GM23338 (cell line): ENCODE measurements around the gene ST7L.
"Not testable (repeated sequence)": the region's sequence is repeated elsewhere in the genome, so short reads cannot be mapped to it uniquely, and the experiment has no call there.

ENCODE experiments used
- NANOG ChIP-seq: IDR thresholded peaks from 2 replicates; pipeline ENCODE4 v1.6.1; 2016; ENCODE audit warnings: antibody characterized with exemption, borderline replicate concordance
- POLR2AphosphoS5 ChIP-seq: IDR thresholded peaks from 2 replicates; pipeline ENCODE4 v1.6.1; 2016; ENCODE audit warnings: antibody characterized with exemption, low read depth
- ZNF114 ChIP-seq: fragments of 250-450 bp; sonication (Bioruptor Pico); IDR thresholded peaks from 2 replicates; pipeline ENCODE4 v1.5.0; 2020; ENCODE audit warnings: mild to moderate bottlenecking, moderate library complexity
- ZNF331 ChIP-seq: fragments of 250-450 bp; sonication (Bioruptor Pico); IDR thresholded peaks from 2 replicates; pipeline ENCODE4 v1.5.0; 2020; ENCODE audit warnings: low read depth, mild to moderate bottlenecking, moderate library complexity
- TF ChIP-seq, protein P1 (sequence below), 2 experiments: fragments of 200-600 bp in 1 of 2; sonication (generic) in 1 of 2; conservative IDR thresholded peaks; 2 replicates each; pipeline versions ENCODE4 v1.5.1 to v1.6.1; 2016 to 2017; ENCODE audit warnings: antibody characterized with exemption in 2 of 2, low read depth in 2 of 2, mild to moderate bottlenecking in 2 of 2, moderate library complexity in 1 of 2
- TF ChIP-seq, protein P2 (sequence below): IDR thresholded peaks from one replicate; pipeline ENCODE4 v1.6.1; 2018; ENCODE audit warnings: antibody characterized with exemption; ENCODE audit not compliant: unreplicated experiment
- TF ChIP-seq, protein P3 (sequence below): IDR thresholded peaks from 2 replicates; pipeline ENCODE4 v1.6.1; 2016; ENCODE audit warnings: antibody characterized with exemption

DNA sequence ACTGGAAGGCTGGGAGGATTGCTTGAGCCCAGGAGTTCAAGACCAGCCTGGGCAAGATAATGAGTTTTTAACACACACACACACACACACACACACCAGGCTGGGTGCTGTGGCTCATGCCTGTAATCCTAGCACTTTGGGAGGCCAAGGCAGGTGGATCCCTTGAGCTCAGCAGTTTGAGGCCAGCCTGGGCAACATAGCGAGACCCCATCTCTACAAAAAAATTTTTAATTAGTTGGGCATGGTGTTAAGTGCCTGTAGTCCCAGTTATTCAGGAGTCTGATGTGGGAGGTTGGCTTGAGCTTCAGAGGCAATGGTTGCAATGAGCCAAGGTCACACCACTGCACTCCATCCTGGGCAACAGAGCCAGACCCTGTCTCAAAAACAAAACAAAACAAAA, 132.9 kb downstream of the ST7L start:
- TF ChIP-seq, protein P1, sequence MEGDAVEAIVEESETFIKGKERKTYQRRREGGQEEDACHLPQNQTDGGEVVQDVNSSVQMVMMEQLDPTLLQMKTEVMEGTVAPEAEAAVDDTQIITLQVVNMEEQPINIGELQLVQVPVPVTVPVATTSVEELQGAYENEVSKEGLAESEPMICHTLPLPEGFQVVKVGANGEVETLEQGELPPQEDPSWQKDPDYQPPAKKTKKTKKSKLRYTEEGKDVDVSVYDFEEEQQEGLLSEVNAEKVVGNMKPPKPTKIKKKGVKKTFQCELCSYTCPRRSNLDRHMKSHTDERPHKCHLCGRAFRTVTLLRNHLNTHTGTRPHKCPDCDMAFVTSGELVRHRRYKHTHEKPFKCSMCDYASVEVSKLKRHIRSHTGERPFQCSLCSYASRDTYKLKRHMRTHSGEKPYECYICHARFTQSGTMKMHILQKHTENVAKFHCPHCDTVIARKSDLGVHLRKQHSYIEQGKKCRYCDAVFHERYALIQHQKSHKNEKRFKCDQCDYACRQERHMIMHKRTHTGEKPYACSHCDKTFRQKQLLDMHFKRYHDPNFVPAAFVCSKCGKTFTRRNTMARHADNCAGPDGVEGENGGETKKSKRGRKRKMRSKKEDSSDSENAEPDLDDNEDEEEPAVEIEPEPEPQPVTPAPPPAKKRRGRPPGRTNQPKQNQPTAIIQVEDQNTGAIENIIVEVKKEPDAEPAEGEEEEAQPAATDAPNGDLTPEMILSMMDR (conservative IDR thresholded peaks at IDR 0.05; ENCODE audit: low read depth in 2 of 2) = not testable (repeated sequence)
- TF ChIP-seq, protein P2, sequence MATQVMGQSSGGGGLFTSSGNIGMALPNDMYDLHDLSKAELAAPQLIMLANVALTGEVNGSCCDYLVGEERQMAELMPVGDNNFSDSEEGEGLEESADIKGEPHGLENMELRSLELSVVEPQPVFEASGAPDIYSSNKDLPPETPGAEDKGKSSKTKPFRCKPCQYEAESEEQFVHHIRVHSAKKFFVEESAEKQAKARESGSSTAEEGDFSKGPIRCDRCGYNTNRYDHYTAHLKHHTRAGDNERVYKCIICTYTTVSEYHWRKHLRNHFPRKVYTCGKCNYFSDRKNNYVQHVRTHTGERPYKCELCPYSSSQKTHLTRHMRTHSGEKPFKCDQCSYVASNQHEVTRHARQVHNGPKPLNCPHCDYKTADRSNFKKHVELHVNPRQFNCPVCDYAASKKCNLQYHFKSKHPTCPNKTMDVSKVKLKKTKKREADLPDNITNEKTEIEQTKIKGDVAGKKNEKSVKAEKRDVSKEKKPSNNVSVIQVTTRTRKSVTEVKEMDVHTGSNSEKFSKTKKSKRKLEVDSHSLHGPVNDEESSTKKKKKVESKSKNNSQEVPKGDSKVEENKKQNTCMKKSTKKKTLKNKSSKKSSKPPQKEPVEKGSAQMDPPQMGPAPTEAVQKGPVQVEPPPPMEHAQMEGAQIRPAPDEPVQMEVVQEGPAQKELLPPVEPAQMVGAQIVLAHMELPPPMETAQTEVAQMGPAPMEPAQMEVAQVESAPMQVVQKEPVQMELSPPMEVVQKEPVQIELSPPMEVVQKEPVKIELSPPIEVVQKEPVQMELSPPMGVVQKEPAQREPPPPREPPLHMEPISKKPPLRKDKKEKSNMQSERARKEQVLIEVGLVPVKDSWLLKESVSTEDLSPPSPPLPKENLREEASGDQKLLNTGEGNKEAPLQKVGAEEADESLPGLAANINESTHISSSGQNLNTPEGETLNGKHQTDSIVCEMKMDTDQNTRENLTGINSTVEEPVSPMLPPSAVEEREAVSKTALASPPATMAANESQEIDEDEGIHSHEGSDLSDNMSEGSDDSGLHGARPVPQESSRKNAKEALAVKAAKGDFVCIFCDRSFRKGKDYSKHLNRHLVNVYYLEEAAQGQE = not testable (repeated sequence)
- TF ChIP-seq, protein P3, sequence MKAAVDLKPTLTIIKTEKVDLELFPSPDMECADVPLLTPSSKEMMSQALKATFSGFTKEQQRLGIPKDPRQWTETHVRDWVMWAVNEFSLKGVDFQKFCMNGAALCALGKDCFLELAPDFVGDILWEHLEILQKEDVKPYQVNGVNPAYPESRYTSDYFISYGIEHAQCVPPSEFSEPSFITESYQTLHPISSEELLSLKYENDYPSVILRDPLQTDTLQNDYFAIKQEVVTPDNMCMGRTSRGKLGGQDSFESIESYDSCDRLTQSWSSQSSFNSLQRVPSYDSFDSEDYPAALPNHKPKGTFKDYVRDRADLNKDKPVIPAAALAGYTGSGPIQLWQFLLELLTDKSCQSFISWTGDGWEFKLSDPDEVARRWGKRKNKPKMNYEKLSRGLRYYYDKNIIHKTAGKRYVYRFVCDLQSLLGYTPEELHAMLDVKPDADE = not testable (repeated sequence)
- not testable (repeated sequence) for TF ChIP-seq ZNF114 (CRISPR knock-in tag); ZNF331 (CRISPR knock-in tag); POLR2AphosphoS5; NANOG
